ENCODE results near the gene MARS1. TPM values are rescaled to one million over a fixed set of nuclear protein-coding genes. Genes with fewer than 3 reads are reported as not detected.

Gene MARS1
- total and polyA plus RNA-seq, 12 donors: 56.7 to 108 (median 75.6) TPM

DNA sequence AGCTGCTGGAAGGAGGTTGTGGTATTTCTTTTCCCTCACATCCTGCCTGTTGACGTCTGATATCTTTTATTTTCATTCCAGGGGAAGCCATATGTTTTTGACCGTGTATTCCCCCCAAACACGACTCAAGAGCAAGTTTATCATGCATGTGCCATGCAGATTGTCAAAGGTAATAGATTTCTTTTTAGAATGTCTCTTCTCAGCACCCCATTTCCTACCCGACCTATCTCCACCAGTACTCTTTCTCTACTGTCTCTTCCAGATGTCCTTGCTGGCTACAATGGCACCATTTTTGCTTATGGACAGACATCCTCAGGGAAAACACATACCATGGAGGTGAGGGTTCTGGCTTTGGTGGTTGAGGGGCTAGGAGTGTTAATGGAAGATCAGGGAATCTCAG, 75.5 kb downstream of the MARS1 start:
- TF ChIP-seq, protein P1, sequence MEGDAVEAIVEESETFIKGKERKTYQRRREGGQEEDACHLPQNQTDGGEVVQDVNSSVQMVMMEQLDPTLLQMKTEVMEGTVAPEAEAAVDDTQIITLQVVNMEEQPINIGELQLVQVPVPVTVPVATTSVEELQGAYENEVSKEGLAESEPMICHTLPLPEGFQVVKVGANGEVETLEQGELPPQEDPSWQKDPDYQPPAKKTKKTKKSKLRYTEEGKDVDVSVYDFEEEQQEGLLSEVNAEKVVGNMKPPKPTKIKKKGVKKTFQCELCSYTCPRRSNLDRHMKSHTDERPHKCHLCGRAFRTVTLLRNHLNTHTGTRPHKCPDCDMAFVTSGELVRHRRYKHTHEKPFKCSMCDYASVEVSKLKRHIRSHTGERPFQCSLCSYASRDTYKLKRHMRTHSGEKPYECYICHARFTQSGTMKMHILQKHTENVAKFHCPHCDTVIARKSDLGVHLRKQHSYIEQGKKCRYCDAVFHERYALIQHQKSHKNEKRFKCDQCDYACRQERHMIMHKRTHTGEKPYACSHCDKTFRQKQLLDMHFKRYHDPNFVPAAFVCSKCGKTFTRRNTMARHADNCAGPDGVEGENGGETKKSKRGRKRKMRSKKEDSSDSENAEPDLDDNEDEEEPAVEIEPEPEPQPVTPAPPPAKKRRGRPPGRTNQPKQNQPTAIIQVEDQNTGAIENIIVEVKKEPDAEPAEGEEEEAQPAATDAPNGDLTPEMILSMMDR (IDR thresholded peaks at IDR 0.05): no peak
- Histone ChIP-seq H3K36me3 (no peaks in the 10 kb centered on the region), H3K9me3 (no peaks in the 10 kb centered on the region), H3K27me3 (peaks cover 0 to 55% (median 21%) of the 10 kb centered on the region in 7 donors), H3K4me1 (no peaks in the 10 kb centered on the region), H3K27ac (no peak overlapping the region), H3K4me3 (no peak overlapping the region)
- intact Hi-C loops (cut with DNase I): no loop called here
- no peak for DNase-seq
- 16 to 23% methylated on average over 4 of the region's 4 CpGs for WGBS, 2 donors
- ATAC-seq: no peak

GRCh38 chr12:57564178-57564740, 76.4 kb downstream of the MARS1 start:
- TF ChIP-seq, protein P1 (IDR thresholded peaks at IDR 0.05): no peak

More at GRCh38 chr12:57564178-57564740, 76.4 kb downstream of the MARS1 start:
- DNase-seq: no peak
- H3K4me1 ChIP-seq: no peaks in the 10 kb centered on the region
- intact Hi-C loops (cut with DNase I): no loop called here
- H3K27ac ChIP-seq: no peak overlapping the region
- WGBS, 2 donors: 83 to 86% methylated on average over 7 of the region's 7 CpGs
- peaks cover 0 to 62% (median 26%) of the 10 kb centered on the region in 7 donors for H3K27me3 ChIP-seq
- H3K36me3 ChIP-seq: no peaks in the 10 kb centered on the region
- H3K9me3 ChIP-seq: no peaks in the 10 kb centered on the region
- H3K4me3 ChIP-seq: no peak overlapping the region
- ATAC-seq: no peak

Small RNAs within 50 kb of the gene (microRNA-seq; reads per million reads assigned to microRNA genes)
- 0 to 0.51 reads per million in 2 donors for gene MIR616
- 0 to 1.0 reads per million in 2 donors for gene MIR6758

Other genes with a start within 250 kb of the MARS1 start
- gene STAC3, start 236.9 kb upstream of the MARS1 start, total RNA-seq: 1 to 10 TPM in 4 of 10 donors, under 1 TPM in 6; 0.30 to 2.9 (median 0.98) TPM
- gene STAC3, start 236.9 kb upstream of the MARS1 start, polyA plus RNA-seq: 1 to 10 TPM in 1 of 2 donors, under 1 TPM in 1; 0.81 to 1.7 TPM
- gene R3HDM2, start 57.0 kb upstream of the MARS1 start, total RNA-seq: 100 to 1,000 TPM in 1 of 10 donors, 10 to 100 TPM in 9; 43.7 to 107 (median 82.9) TPM
- gene R3HDM2, start 57.0 kb upstream of the MARS1 start, polyA plus RNA-seq: 10 to 100 TPM; 15.5 to 17.6 TPM
- gene INHBC, start 53.3 kb upstream of the MARS1 start, total RNA-seq: under 1 TPM in 1 of 10 donors, not detected in 9; 0.13 TPM
- gene INHBC, start 53.3 kb upstream of the MARS1 start, polyA plus RNA-seq: under 1 TPM in 1 of 2 donors, not detected in 1; 0.03 TPM
- gene INHBE, start 32.8 kb upstream of the MARS1 start, total RNA-seq: 1 to 10 TPM in 3 of 10 donors, under 1 TPM in 3, not detected in 4; 0.09 to 1.2 (median 0.71) TPM
- gene INHBE, start 32.8 kb upstream of the MARS1 start, polyA plus RNA-seq: under 1 TPM in 1 of 2 donors, not detected in 1; 0.01 TPM
- gene GLI1, start 28.3 kb upstream of the MARS1 start, total RNA-seq: 1 to 10 TPM in 2 of 10 donors, under 1 TPM in 8; 0.12 to 1.2 (median 0.63) TPM
- gene GLI1, start 28.3 kb upstream of the MARS1 start, polyA plus RNA-seq: under 1 TPM; 0.15 to 0.45 TPM
- gene ARHGAP9, start 8.2 kb upstream of the MARS1 start, total RNA-seq: 10 to 100 TPM in 2 of 10 donors, 1 to 10 TPM in 7, under 1 TPM in 1; 0.83 to 17.7 (median 3.8) TPM
- gene ARHGAP9, start 8.2 kb upstream of the MARS1 start, polyA plus RNA-seq: 1 to 10 TPM; 1.8 to 6.7 TPM
- gene DDIT3, start 32.4 kb downstream of the MARS1 start, total RNA-seq: 10 to 100 TPM; 11.2 to 34.1 (median 22.0) TPM
- 100 to 1,000 TPM in 1 of 2 donors, 10 to 100 TPM in 1; 65.2 to 106 TPM for gene DDIT3, start 32.4 kb downstream of the MARS1 start, polyA plus RNA-seq
- 10 to 100 TPM; 22.8 to 46.9 (median 33.5) TPM for gene MBD6, start 34.8 kb downstream of the MARS1 start, total RNA-seq
- gene MBD6, start 34.8 kb downstream of the MARS1 start, polyA plus RNA-seq: 10 to 100 TPM in 1 of 2 donors, 1 to 10 TPM in 1; 8.8 to 35.4 TPM
- 100 to 1,000 TPM in 5 of 10 donors, 10 to 100 TPM in 5; 82.9 to 116 (median 101) TPM for gene DCTN2, start 59.1 kb downstream of the MARS1 start, total RNA-seq
- 100 to 1,000 TPM in 1 of 2 donors, 10 to 100 TPM in 1; 45.9 to 174 TPM for gene DCTN2, start 59.1 kb downstream of the MARS1 start, polyA plus RNA-seq
- under 1 TPM in 5 of 10 donors, not detected in 5; 0.05 to 0.29 (median 0.07) TPM for gene KIF5A, start 62.0 kb downstream of the MARS1 start, total RNA-seq
- under 1 TPM; 0.06 to 0.07 TPM for gene KIF5A, start 62.0 kb downstream of the MARS1 start, polyA plus RNA-seq
- 10 to 100 TPM in 9 of 10 donors, 1 to 10 TPM in 1; 9.6 to 17.2 (median 14.7) TPM for gene PIP4K2C, start 103.1 kb downstream of the MARS1 start, total RNA-seq
- 10 to 100 TPM in 1 of 2 donors, 1 to 10 TPM in 1; 5.8 to 13.6 TPM for gene PIP4K2C, start 103.1 kb downstream of the MARS1 start, polyA plus RNA-seq
- 10 to 100 TPM; 16.9 to 30.2 (median 22.2) TPM for gene DTX3, start 116.8 kb downstream of the MARS1 start, total RNA-seq
- gene DTX3, start 116.8 kb downstream of the MARS1 start, polyA plus RNA-seq: 10 to 100 TPM; 20.9 to 58.2 TPM
- 10 to 100 TPM in 3 of 10 donors, 1 to 10 TPM in 7; 5.0 to 17.6 (median 7.5) TPM for gene ARHGEF25, start 123.4 kb downstream of the MARS1 start, total RNA-seq
- 10 to 100 TPM; 13.1 to 49.2 TPM for gene ARHGEF25, start 123.4 kb downstream of the MARS1 start, polyA plus RNA-seq
- 1 to 10 TPM; 2.0 to 9.3 (median 5.5) TPM for gene B4GALNT1, start 145.1 kb downstream of the MARS1 start, total RNA-seq
- 1 to 10 TPM; 2.4 to 5.3 TPM for gene B4GALNT1, start 145.1 kb downstream of the MARS1 start, polyA plus RNA-seq
- gene OS9, start 206.1 kb downstream of the MARS1 start, total RNA-seq: 100 to 1,000 TPM in 7 of 10 donors, 10 to 100 TPM in 3; 84.9 to 181 (median 113) TPM
- 100 to 1,000 TPM in 1 of 2 donors, 10 to 100 TPM in 1; 96.9 to 173 TPM for gene OS9, start 206.1 kb downstream of the MARS1 start, polyA plus RNA-seq